ENCODE data around the gene PTPN3.
A peak's percentile ranks its signal among the peaks of the same experiment; 100 is the strongest.

The PTPN3 gene

GRCh38 chr9:109426626-109427402 is 71.3 kb downstream of the PTPN3 start:
- no peak for DNase-seq (ENCODE audit: low spot score)

- DNase-seq (ENCODE audit: low spot score): no peak
Measured at GRCh38 chr9:109424618-109425017, 73.5 kb downstream of the PTPN3 start.

GRCh38 chr9:109423877-109424276 is 74.2 kb downstream of the PTPN3 start:
- no peak for DNase-seq (ENCODE audit: low spot score)

GRCh38 chr9:109422641-109423040 is 75.5 kb downstream of the PTPN3 start:
- no peak for DNase-seq (ENCODE audit: low spot score)

GRCh38 chr9:109421026-109421970 is 76.8 kb downstream of the PTPN3 start:
- no peak for DNase-seq (ENCODE audit: low spot score)

- no peak for DNase-seq (ENCODE audit: low spot score)
Measured at GRCh38 chr9:109419531-109419930, 78.6 kb downstream of the PTPN3 start.

- no peak for DNase-seq (ENCODE audit: low spot score)
Measured at GRCh38 chr9:109418827-109419226, 79.3 kb downstream of the PTPN3 start.

GRCh38 chr9:109417585-109418544 is 80.2 kb downstream of the PTPN3 start:
- no peak for DNase-seq (ENCODE audit: low spot score)

GRCh38 chr9:109417054-109417453 is 81.1 kb downstream of the PTPN3 start:
- DNase-seq (ENCODE audit: low spot score): no peak

GRCh38 chr9:109416135-109416706 is 81.9 kb downstream of the PTPN3 start:
- no peak for DNase-seq (ENCODE audit: low spot score)

- no peak for DNase-seq (ENCODE audit: low spot score)
Measured at GRCh38 chr9:109414125-109414785, 83.9 kb downstream of the PTPN3 start.

GRCh38 chr9:109411798-109412352 is 86.2 kb downstream of the PTPN3 start:
- peak; percentile 52 for DNase-seq (ENCODE audit: low spot score)

GRCh38 chr9:109411069-109411761 is 86.9 kb downstream of the PTPN3 start:
- no peak for DNase-seq (ENCODE audit: low spot score)

GRCh38 chr9:109409773-109410397 is 88.2 kb downstream of the PTPN3 start:
- no peak for DNase-seq (ENCODE audit: low spot score)

- no peak for DNase-seq (ENCODE audit: low spot score)
Measured at GRCh38 chr9:109408759-109409462, 89.2 kb downstream of the PTPN3 start.

GRCh38 chr9:109403766-109404320 is 94.3 kb downstream of the PTPN3 start:
- no peak for DNase-seq (ENCODE audit: low spot score)

- no peak for DNase-seq (ENCODE audit: low spot score)
Measured at GRCh38 chr9:109403116-109403515, 95.0 kb downstream of the PTPN3 start.

GRCh38 chr9:109401990-109402318 is 96.2 kb downstream of the PTPN3 start:
- no peak for DNase-seq (ENCODE audit: low spot score)

All from AG08395 (cell line).